ENCODE measurements around the gene LPP. TPM values are rescaled to one million over a fixed set of nuclear protein-coding genes. Genes with fewer than 3 reads are reported as not detected.

LPP gene
- total and polyA plus RNA-seq, 2 of the 13 experiments (the other 11 are each of a cell fraction or from before 2014, with no cell fraction given), result 19.2 to 29.9 TPM

DNA sequence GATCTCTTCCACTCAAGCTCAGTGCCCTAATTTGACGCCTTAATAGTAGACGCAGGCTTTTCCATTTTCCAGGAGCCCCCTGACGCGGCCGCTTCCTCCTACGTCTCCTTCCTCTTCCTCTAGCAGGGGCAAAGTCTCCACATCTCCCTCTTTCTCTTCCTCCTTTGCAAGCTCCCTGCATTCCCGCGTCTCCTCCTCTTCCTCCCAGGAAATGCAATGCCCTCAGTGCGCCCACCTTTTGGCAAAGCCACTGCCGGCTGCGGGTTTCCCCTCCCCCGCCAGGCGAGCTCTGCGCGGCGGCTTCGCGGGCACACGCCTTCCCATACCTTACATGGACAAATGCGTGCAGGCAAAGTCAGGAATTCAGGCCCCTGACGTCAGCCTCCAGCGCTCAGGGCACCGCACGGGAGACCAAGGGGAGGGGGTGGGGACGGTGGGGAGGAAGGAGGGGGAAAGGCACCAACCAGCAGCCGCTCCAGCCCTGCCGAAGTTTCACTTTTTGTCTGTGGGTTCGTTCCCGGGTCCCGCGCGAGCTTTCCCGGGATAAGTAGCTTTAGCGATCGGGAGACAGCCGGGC, 432 bp upstream of the LPP start (continued):
- TF ChIP-seq, protein P1, sequence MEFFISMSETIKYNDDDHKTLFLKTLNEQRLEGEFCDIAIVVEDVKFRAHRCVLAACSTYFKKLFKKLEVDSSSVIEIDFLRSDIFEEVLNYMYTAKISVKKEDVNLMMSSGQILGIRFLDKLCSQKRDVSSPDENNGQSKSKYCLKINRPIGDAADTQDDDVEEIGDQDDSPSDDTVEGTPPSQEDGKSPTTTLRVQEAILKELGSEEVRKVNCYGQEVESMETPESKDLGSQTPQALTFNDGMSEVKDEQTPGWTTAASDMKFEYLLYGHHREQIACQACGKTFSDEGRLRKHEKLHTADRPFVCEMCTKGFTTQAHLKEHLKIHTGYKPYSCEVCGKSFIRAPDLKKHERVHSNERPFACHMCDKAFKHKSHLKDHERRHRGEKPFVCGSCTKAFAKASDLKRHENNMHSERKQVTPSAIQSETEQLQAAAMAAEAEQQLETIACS (CRISPR knock-in tag; IDR thresholded peaks at IDR 0.05), result peak; percentile 72; the same call in 1 of the 2 replicates
- TF ChIP-seq MYC (CRISPR knock-in tag; IDR thresholded peaks at IDR 0.05; ENCODE audit: borderline replicate concordance) (0 out of 2 replicates have a peak, but pooled peaks have one; percentile 21), XRCC5 (optimal IDR thresholded peaks at IDR 0.05; ENCODE audit: low read length) (peak; percentile 13), ARNTL (CRISPR knock-in tag; IDR thresholded peaks at IDR 0.05) (peak; percentile 46; the same call in 1 of the 2 replicates), ZNF432 (CRISPR knock-in tag; IDR thresholded peaks at IDR 0.05; ENCODE audit: borderline replicate concordance) (no peak), ZNF709 (CRISPR knock-in tag; IDR thresholded peaks at IDR 0.05) (peak; percentile 60; the same call in 1 of the 2 replicates), HOXA7 (CRISPR knock-in tag; IDR thresholded peaks at IDR 0.05) (no peak), ZNF839 (CRISPR knock-in tag; IDR thresholded peaks at IDR 0.05; ENCODE audit: borderline replicate concordance) (no peak), YEATS4 (CRISPR knock-in tag; IDR thresholded peaks at IDR 0.05; ENCODE audit: borderline replicate concordance) (no peak; the same call in none of the 2 replicates), GLI4 (CRISPR knock-in tag; IDR thresholded peaks at IDR 0.05; ENCODE audit: borderline replicate concordance) (no peak), ZNF713 (CRISPR knock-in tag; IDR thresholded peaks at IDR 0.05) (0 out of 2 replicates have a peak, but pooled peaks have one; percentile 76), NRL (CRISPR knock-in tag; IDR thresholded peaks at IDR 0.05; ENCODE audit: borderline replicate concordance) (0 out of 2 replicates have a peak, but pooled peaks have one; percentile 32), ZBTB21 (CRISPR knock-in tag; IDR thresholded peaks at IDR 0.05) (peak; percentile 38; the same call in 1 of the 2 replicates), KLF6 (CRISPR knock-in tag; IDR thresholded peaks at IDR 0.05) (no peak), RAD21 (CRISPR knock-in tag; IDR thresholded peaks at IDR 0.05) (no peak), IRX3 (CRISPR knock-in tag; IDR thresholded peaks at IDR 0.05; ENCODE audit: borderline replicate concordance, low read depth) (no peak), ZSCAN29 (CRISPR knock-in tag; conservative IDR thresholded peaks at IDR 0.05) (no peak), FOXK2 (IDR thresholded peaks at IDR 0.05) (no peak), HNF4A (CRISPR knock-in tag; IDR thresholded peaks at IDR 0.05) (peak; percentile 37; the same call in 1 of the 2 replicates), PHF8 (CRISPR knock-in tag; IDR thresholded peaks at IDR 0.05) (peak; percentile 34; the same call in 1 of the 2 replicates), TBL1XR1 (IDR thresholded peaks at IDR 0.05; ENCODE audit: borderline replicate concordance, low read length, partially characterized antibody) (peak; percentile 9)
- TF ChIP-seq, protein P2, sequence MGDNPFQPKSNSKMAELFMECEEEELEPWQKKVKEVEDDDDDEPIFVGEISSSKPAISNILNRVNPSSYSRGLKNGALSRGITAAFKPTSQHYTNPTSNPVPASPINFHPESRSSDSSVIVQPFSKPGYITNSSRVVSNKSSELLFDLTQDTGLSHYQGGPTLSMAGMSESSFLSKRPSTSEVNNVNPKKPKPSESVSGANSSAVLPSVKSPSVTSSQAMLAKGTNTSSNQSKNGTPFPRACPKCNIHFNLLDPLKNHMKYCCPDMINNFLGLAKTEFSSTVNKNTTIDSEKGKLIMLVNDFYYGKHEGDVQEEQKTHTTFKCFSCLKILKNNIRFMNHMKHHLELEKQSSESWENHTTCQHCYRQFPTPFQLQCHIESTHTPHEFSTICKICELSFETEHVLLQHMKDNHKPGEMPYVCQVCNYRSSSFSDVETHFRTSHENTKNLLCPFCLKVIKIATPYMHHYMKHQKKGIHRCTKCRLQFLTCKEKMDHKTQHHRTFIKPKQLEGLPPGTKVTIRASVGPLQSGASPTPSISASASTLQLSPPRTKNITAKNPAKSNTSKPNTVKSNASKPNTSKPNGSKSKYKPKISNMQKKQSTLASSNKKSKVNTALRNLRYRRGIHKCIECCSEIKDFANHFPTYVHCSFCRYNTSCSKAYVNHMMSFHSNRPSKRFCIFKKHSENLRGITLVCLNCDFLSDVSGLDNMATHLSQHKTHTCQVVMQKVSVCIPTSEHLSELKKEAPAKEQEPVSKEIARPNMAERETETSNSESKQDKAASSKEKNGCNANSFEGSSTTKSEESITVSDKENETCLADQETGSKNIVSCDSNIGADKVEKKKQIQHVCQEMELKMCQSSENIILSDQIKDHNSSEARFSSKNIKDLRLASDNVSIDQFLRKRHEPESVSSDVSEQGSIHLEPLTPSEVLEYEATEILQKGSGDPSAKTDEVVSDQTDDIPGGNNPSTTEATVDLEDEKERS (CRISPR knock-in tag; IDR thresholded peaks at IDR 0.05), result 0 out of 2 replicates have a peak, but pooled peaks have one; percentile 9
- TF ChIP-seq, protein P3, sequence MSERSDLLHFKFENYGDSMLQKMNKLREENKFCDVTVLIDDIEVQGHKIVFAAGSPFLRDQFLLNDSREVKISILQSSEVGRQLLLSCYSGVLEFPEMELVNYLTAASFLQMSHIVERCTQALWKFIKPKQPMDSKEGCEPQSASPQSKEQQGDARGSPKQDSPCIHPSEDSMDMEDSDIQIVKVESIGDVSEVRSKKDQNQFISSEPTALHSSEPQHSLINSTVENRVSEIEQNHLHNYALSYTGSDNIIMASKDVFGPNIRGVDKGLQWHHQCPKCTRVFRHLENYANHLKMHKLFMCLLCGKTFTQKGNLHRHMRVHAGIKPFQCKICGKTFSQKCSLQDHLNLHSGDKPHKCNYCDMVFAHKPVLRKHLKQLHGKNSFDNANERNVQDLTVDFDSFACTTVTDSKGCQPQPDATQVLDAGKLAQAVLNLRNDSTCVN (CRISPR knock-in tag; IDR thresholded peaks at IDR 0.05; ENCODE audit: borderline replicate concordance), result peak; percentile 55; the same call in 1 of the 2 replicates
- TF ChIP-seq, protein P4, sequence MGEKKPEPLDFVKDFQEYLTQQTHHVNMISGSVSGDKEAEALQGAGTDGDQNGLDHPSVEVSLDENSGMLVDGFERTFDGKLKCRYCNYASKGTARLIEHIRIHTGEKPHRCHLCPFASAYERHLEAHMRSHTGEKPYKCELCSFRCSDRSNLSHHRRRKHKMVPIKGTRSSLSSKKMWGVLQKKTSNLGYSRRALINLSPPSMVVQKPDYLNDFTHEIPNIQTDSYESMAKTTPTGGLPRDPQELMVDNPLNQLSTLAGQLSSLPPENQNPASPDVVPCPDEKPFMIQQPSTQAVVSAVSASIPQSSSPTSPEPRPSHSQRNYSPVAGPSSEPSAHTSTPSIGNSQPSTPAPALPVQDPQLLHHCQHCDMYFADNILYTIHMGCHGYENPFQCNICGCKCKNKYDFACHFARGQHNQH (CRISPR knock-in tag; IDR thresholded peaks at IDR 0.05), result 0 out of 2 replicates have a peak, but pooled peaks have one; percentile 36
